ENCODE results near the gene ACSL6.
"Not testable (repeated sequence)": the region's sequence is repeated elsewhere in the genome, so short reads cannot be mapped to it uniquely, and the experiment has no call there.

DNA sequence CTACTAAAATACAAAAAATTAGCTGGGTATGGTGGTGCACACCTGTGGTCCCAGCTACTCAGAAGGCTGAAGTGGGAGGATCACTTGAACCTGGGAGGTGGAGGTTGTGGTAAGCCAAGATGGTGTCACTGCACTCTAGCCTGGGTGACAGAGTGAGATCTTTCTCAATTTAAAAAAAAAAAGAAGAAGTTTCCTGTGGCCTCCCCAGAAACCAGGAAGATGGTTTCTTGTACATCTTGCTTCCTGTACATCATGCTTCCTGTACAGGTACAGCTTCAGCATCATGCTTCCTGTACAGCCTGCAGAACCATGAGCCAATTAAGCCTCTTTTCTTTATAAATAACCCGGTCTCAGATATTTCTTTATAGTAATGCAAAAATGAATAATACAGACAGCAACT is 109.2 kb downstream of the ACSL6 start:
- not testable (repeated sequence) for TF ChIP-seq CTCF (conservative IDR thresholded peaks at IDR 0.05; ENCODE audit: low read length); EZH2phosphoT487 (IDR thresholded peaks at IDR 0.05; ENCODE audit: borderline replicate concordance)

All from Loucy (cell line).